ENCODE results near the gene CPNE8. TPM values are rescaled to one million over a fixed set of nuclear protein-coding genes. Genes with fewer than 3 reads are reported as not detected.

The CPNE8 gene
- total and polyA plus RNA-seq, 10 of the 15 experiments (the other 5 are each of a cell fraction or from before 2014, with no cell fraction given) = 11.3 to 38.4 (median 18.9) TPM

DNA sequence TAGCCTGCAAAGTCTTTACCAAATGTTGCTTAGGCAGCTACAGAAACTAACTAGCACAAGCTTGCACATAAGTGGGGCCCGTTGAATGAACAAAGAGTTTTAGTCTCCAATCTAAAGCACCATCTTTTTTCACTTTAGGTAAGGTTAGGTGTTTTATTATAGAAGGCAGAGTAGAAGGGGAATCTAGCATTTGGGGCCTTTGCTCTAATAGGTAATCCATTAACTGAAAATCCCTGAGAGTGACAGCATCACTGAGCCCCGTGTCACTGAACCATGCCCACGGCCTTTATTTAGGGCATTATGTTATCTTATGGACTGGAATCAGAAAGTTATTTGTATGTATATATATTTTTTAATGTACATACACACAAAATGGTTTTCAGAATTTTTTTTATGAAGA, 25.1 kb downstream of the CPNE8 start (continued):
- peak; percentile 58 for TF ChIP-seq PBX3 (IDR thresholded peaks at IDR 0.05; ENCODE audit: insufficient replicate concordance, low read depth, low read length)
- no peak for TF ChIP-seq RUNX3 (IDR thresholded peaks at IDR 0.05; ENCODE audit: low read length)
- TF ChIP-seq MAX (IDR thresholded peaks at IDR 0.05; ENCODE audit: low read depth, low read length) = no peak
- TF ChIP-seq MTA2 (IDR thresholded peaks at IDR 0.05; ENCODE audit: low read depth) = peak; percentile 50; the same call in 1 of the 2 replicates
- TF ChIP-seq, protein P1, sequence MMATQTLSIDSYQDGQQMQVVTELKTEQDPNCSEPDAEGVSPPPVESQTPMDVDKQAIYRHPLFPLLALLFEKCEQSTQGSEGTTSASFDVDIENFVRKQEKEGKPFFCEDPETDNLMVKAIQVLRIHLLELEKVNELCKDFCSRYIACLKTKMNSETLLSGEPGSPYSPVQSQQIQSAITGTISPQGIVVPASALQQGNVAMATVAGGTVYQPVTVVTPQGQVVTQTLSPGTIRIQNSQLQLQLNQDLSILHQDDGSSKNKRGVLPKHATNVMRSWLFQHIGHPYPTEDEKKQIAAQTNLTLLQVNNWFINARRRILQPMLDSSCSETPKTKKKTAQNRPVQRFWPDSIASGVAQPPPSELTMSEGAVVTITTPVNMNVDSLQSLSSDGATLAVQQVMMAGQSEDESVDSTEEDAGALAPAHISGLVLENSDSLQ (IDR thresholded peaks at IDR 0.05) = peak; percentile 89
- TF ChIP-seq, protein P2, sequence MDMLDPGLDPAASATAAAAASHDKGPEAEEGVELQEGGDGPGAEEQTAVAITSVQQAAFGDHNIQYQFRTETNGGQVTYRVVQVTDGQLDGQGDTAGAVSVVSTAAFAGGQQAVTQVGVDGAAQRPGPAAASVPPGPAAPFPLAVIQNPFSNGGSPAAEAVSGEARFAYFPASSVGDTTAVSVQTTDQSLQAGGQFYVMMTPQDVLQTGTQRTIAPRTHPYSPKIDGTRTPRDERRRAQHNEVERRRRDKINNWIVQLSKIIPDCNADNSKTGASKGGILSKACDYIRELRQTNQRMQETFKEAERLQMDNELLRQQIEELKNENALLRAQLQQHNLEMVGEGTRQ (IDR thresholded peaks at IDR 0.05; ENCODE audit: borderline replicate concordance, low read depth, low read length) = no peak
- 0 out of 2 replicates have a peak, but pooled peaks have one; percentile 35 for TF ChIP-seq DPF2 (IDR thresholded peaks at IDR 0.05)
- TF ChIP-seq FOS (IDR thresholded peaks at IDR 0.05; ENCODE audit: borderline replicate concordance, extremely low read depth, insufficient read length) = no peak
- TF ChIP-seq, protein P3, sequence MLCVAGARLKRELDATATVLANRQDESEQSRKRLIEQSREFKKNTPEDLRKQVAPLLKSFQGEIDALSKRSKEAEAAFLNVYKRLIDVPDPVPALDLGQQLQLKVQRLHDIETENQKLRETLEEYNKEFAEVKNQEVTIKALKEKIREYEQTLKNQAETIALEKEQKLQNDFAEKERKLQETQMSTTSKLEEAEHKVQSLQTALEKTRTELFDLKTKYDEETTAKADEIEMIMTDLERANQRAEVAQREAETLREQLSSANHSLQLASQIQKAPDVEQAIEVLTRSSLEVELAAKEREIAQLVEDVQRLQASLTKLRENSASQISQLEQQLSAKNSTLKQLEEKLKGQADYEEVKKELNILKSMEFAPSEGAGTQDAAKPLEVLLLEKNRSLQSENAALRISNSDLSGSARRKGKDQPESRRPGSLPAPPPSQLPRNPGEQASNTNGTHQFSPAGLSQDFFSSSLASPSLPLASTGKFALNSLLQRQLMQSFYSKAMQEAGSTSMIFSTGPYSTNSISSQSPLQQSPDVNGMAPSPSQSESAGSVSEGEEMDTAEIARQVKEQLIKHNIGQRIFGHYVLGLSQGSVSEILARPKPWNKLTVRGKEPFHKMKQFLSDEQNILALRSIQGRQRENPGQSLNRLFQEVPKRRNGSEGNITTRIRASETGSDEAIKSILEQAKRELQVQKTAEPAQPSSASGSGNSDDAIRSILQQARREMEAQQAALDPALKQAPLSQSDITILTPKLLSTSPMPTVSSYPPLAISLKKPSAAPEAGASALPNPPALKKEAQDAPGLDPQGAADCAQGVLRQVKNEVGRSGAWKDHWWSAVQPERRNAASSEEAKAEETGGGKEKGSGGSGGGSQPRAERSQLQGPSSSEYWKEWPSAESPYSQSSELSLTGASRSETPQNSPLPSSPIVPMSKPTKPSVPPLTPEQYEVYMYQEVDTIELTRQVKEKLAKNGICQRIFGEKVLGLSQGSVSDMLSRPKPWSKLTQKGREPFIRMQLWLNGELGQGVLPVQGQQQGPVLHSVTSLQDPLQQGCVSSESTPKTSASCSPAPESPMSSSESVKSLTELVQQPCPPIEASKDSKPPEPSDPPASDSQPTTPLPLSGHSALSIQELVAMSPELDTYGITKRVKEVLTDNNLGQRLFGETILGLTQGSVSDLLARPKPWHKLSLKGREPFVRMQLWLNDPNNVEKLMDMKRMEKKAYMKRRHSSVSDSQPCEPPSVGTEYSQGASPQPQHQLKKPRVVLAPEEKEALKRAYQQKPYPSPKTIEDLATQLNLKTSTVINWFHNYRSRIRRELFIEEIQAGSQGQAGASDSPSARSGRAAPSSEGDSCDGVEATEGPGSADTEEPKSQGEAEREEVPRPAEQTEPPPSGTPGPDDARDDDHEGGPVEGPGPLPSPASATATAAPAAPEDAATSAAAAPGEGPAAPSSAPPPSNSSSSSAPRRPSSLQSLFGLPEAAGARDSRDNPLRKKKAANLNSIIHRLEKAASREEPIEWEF (IDR thresholded peaks at IDR 0.05; ENCODE audit: insufficient replicate concordance, low read depth, low read length) = no peak
